ENCODE data around the gene FMNL3. TPM values are rescaled to one million over a fixed set of nuclear protein-coding genes. Genes with fewer than 3 reads are reported as not detected.

FMNL3 gene
- total RNA-seq, 1 donor from 2014 or later: 84.3 TPM

GRCh38 chr12:49624921-49625577 is 82.2 kb downstream of the FMNL3 start:
- H3K4me1 Mint-ChIP-seq: peaks cover 25% of the 10 kb centered on the region
- CTCF ChIA-PET: interaction anchor here (0.6 to 1.4 kb wide), 5 partner anchors 11 to 152 kb away, joined by 3 to 5 read pairs (median 3); partner anchors contain the start of gene TMBIM6
- POLR2A ChIA-PET: interaction anchor here (0.6 to 1.0 kb wide), 4 partner anchors 81 to 1613 kb away, joined by 3 read pairs; no protein-coding TSS in a partner anchor
- no peaks in the 10 kb centered on the region for H3K9me3 Mint-ChIP-seq
- intact Hi-C loops (cut with micrococcal nuclease): loop anchor here (5.0 kb wide), 3 partner anchors 43 to 283 kb away; partner anchors contain the start of gene BCDIN3D
- DNase-seq: no peak
- no peak for TF ChIP-seq CTCF (IDR thresholded peaks at IDR 0.05)
- H3K27ac Mint-ChIP-seq: peak overlapping the region; percentile 63
- no peaks in the 10 kb centered on the region for H3K27me3 Mint-ChIP-seq
- H3K4me3 Mint-ChIP-seq: peak overlapping the region; percentile 8
- ATAC-seq (ENCODE audit: low read depth): no peak
- no peaks in the 10 kb centered on the region for H3K36me3 Mint-ChIP-seq (ENCODE audit: low read depth)

- Mint-ChIP-seq H3K9me3 (no peaks in the 10 kb centered on the region), H3K36me3 (ENCODE audit: low read depth) (no peaks in the 10 kb centered on the region), H3K27me3 (no peaks in the 10 kb centered on the region), H3K27ac (peak within 1 kb of the TSS; percentile 86), H3K4me1 (peaks cover 25% of the 10 kb centered on the region), H3K4me3 (peak within 1 kb of the TSS; percentile 88)
- POLR2A ChIA-PET: interaction anchor here (0.6 to 2.5 kb wide), 27 partner anchors 9 to 770 kb away, joined by 3 to 23 read pairs (median 4); partner anchors contain the start of genes BCDIN3D, COX14, FKBP11 and FMNL3
- intact Hi-C loops (cut with micrococcal nuclease): loop anchor here (1.0 to 5.0 kb wide), 9 partner anchors 41 to 487 kb away; partner anchors contain the start of genes BCDIN3D, FMNL3, MCRS1 and SPATS2
- ATAC-seq (ENCODE audit: low read depth): peak; percentile 79
- peak; percentile 89 for DNase-seq
- TF ChIP-seq CTCF (IDR thresholded peaks at IDR 0.05): no peak
- CTCF ChIA-PET: interaction anchor here (1.0 to 1.6 kb wide), 6 partner anchors 8 to 292 kb away, joined by 3 to 6 read pairs (median 4); no protein-coding TSS in a partner anchor
These were observed 83.9 kb downstream of the FMNL3 start, which contains the start of gene PRPF40B for GRCh38 chr12:49623142-49623904. Gene PRPF40B, plus strand, starts transcription at chr12:49623561. Its CDS starts 30 bp downstream, at chr12:49623591.

- H3K36me3 Mint-ChIP-seq (ENCODE audit: low read depth): no peaks in the 10 kb centered on the region
- ChIA-PET CTCF (interaction anchor here (1.0 to 1.6 kb wide), 6 partner anchors 9 to 291 kb away, joined by 3 to 6 read pairs (median 4); no protein-coding TSS in a partner anchor), POLR2A (interaction anchor here (0.6 to 2.5 kb wide), 29 partner anchors 10 to 769 kb away, joined by 3 to 23 read pairs (median 4); partner anchors contain the start of genes BCDIN3D, COX14, FKBP11 and FMNL3)
- peak overlapping the region; percentile 86 for H3K27ac Mint-ChIP-seq
- H3K9me3 Mint-ChIP-seq: no peaks in the 10 kb centered on the region
- no peaks in the 10 kb centered on the region for H3K27me3 Mint-ChIP-seq
- H3K4me1 Mint-ChIP-seq: peaks cover 25% of the 10 kb centered on the region
- peak; percentile 42 for DNase-seq
- no peak for TF ChIP-seq CTCF (IDR thresholded peaks at IDR 0.05)
- peak overlapping the region; percentile 88 for H3K4me3 Mint-ChIP-seq
- peak; percentile 29 for ATAC-seq (ENCODE audit: low read depth)
- intact Hi-C loops (cut with micrococcal nuclease): loop anchor here (1.0 to 5.0 kb wide), 10 partner anchors 40 to 488 kb away; partner anchors contain the start of genes BCDIN3D, FMNL3, MCRS1 and SPATS2
These were observed 84.6 kb downstream of the FMNL3 start for GRCh38 chr12:49622501-49623141.

DNA sequence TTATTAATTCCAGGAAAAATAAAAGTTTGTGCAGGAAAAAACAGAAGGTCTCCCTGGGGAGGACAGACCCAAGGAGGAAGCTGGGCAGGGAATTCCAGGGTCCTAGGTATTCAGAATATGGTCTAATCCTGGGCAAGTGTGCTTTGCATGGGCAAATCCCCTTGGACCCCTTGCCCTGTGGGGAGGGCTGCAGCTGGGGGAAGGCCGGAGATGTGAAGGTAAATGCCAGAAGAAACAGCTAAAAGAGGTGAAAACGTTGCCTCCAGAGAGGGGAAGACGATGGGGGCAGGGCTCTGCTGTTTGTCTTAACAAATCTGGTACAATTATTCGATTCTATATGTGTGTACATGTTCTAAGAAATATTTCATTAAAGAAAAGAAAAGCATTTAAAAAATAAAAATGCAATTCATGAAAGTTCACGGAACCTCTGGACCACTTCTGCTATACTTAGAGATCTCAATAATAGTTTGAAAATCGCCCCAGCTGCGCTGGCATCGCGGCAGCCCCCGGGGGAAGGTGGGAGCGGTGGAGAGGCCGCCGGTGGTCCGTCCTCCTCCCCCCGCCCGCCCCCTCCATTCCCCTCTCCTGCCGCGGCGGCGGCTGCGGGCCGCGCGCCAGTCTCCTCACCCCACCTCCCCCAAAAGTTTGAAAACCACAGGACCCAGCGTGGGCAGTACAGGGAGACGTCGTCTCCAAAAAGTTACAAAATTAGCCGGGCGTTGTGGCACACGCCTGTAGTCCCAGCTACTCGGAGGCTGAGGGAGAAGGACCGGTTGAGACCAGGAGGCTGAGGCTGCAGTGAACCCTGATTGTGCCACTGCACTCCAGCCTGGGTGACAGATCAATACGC is 85.3 kb downstream of the FMNL3 start:
- TF ChIP-seq CTCF (IDR thresholded peaks at IDR 0.05): no peak
- no peak for DNase-seq
- peaks cover 25% of the 10 kb centered on the region for H3K4me1 Mint-ChIP-seq
- no peak for ATAC-seq (ENCODE audit: low read depth)
- no peaks in the 10 kb centered on the region for H3K36me3 Mint-ChIP-seq (ENCODE audit: low read depth)
- ChIA-PET POLR2A (interaction anchor here (0.6 to 2.5 kb wide), 16 partner anchors 11 to 663 kb away, joined by 3 to 23 read pairs (median 4); partner anchors contain the start of genes BCDIN3D, LIMA1, MCRS1 and NCKAP5L), CTCF (interaction anchor here (1.6 kb wide), 1 partner anchor 290 kb away, joined by 4 read pairs; no protein-coding TSS in a partner anchor)
- intact Hi-C loops (cut with micrococcal nuclease): loop anchor here (1.0 to 5.0 kb wide), 6 partner anchors 40 to 489 kb away; partner anchors contain the start of genes BCDIN3D, SPATS2 and TROAP
- no peaks in the 10 kb centered on the region for H3K27me3 Mint-ChIP-seq
- peak overlapping the region; percentile 88 for H3K4me3 Mint-ChIP-seq
- H3K27ac Mint-ChIP-seq: peak overlapping the region; percentile 86
- no peaks in the 10 kb centered on the region for H3K9me3 Mint-ChIP-seq

All from activated B cell treated with CpG ODN at 0.5 μM for 24 hours (primary cell).